ENCODE results near the gene LRRC8E.
"Not testable (repeated sequence)": the region's sequence is repeated elsewhere in the genome, so short reads cannot be mapped to it uniquely, and the experiment has no call there.

Gene LRRC8E

GRCh38 chr19:7857727-7858108 lies 30.6 kb upstream of the LRRC8E start:
- Histone ChIP-seq H2BK120ac (ENCODE audit: low read depth, low read length) (no peak overlapping the region), H3K4ac (ENCODE audit: low read depth, low read length) (no peak overlapping the region), H3K23ac (ENCODE audit: low read length) (no peak overlapping the region), H2AK5ac (ENCODE audit: low read length) (no peak overlapping the region), H3K79me2 (ENCODE audit: control insufficient read depth, insufficient read depth, low read length) (no peaks in the 10 kb centered on the region), H2BK5ac (ENCODE audit: low read length) (no peak overlapping the region), H3K27ac (ENCODE audit: low read depth, low read length) (no peak overlapping the region), H3K4me2 (ENCODE audit: low read length) (no peak overlapping the region), H3K9ac (ENCODE audit: low read length) (no peak overlapping the region), H3K56ac (ENCODE audit: low read length) (peak overlapping the region; percentile 67), H3K18ac (ENCODE audit: low read length) (no peak overlapping the region), H4K5ac (ENCODE audit: low read length) (no peak overlapping the region), H3K79me1 (ENCODE audit: low read length) (no peaks in the 10 kb centered on the region), H2BK15ac (replicated peaks; ENCODE audit: low read depth) (no peak overlapping the region), H3K27me3 (ENCODE audit: insufficient read depth, low read length, poor library complexity) (no peaks in the 10 kb centered on the region), H3K4me3 (ENCODE audit: low read length) (no peak overlapping the region), H3K4me1 (ENCODE audit: control insufficient read depth, low read depth, low read length) (peaks cover 2% of the 10 kb centered on the region), H4K8ac (ENCODE audit: low read depth, low read length) (no peak overlapping the region), H3K36me3 (ENCODE audit: control insufficient read depth, insufficient read depth, low read length) (no peaks in the 10 kb centered on the region)
- no peak for DNase-seq
- WGBS (ENCODE audit: extremely low coverage, insufficient coverage, low lambda C conversion rate), result no CpG with 5 or more reads among the region's 8 CpGs

GRCh38 chr19:7858109-7858770 lies 30.1 kb upstream of the LRRC8E start:
- H3K36me3 ChIP-seq (ENCODE audit: control insufficient read depth, insufficient read depth, low read length), result no peaks in the 10 kb centered on the region
- H3K56ac ChIP-seq (ENCODE audit: low read length), result peak overlapping the region; percentile 67
- peaks cover 2% of the 10 kb centered on the region for H3K4me1 ChIP-seq (ENCODE audit: control insufficient read depth, low read depth, low read length)
- H4K8ac ChIP-seq (ENCODE audit: low read depth, low read length), result no peak overlapping the region
- H3K27ac ChIP-seq (ENCODE audit: low read depth, low read length), result no peak overlapping the region
- no CpG with 5 or more reads among the region's 29 CpGs for WGBS (ENCODE audit: extremely low coverage, insufficient coverage, low lambda C conversion rate)
- no peak overlapping the region for H3K4me3 ChIP-seq (ENCODE audit: low read length)
- peak; percentile 92 for DNase-seq
- no peak overlapping the region for H3K4ac ChIP-seq (ENCODE audit: low read depth, low read length)
- no peak overlapping the region for H3K18ac ChIP-seq (ENCODE audit: low read length)
- no peak overlapping the region for H2BK15ac ChIP-seq (replicated peaks; ENCODE audit: low read depth)
- no peaks in the 10 kb centered on the region for H3K79me2 ChIP-seq (ENCODE audit: control insufficient read depth, insufficient read depth, low read length)
- H3K23ac ChIP-seq (ENCODE audit: low read length), result no peak overlapping the region
- H2AK5ac ChIP-seq (ENCODE audit: low read length), result no peak overlapping the region
- no peak overlapping the region for H4K5ac ChIP-seq (ENCODE audit: low read length)
- peaks cover under 1% of the 10 kb centered on the region for H3K27me3 ChIP-seq (ENCODE audit: insufficient read depth, low read length, poor library complexity)
- H3K4me2 ChIP-seq (ENCODE audit: low read length), result no peak overlapping the region
- H3K79me1 ChIP-seq (ENCODE audit: low read length), result no peaks in the 10 kb centered on the region
- no peak overlapping the region for H2BK120ac ChIP-seq (ENCODE audit: low read depth, low read length)
- no peak overlapping the region for H3K9ac ChIP-seq (ENCODE audit: low read length)
- no peak overlapping the region for H2BK5ac ChIP-seq (ENCODE audit: low read length)

- not testable (repeated sequence) for H2BK120ac ChIP-seq (ENCODE audit: low read depth, low read length); H2AK5ac ChIP-seq (ENCODE audit: low read length); H3K36me3 ChIP-seq (ENCODE audit: control insufficient read depth, insufficient read depth, low read length); H3K79me1 ChIP-seq (ENCODE audit: low read length); H3K4me3 ChIP-seq (ENCODE audit: low read length); DNase-seq; H3K9ac ChIP-seq (ENCODE audit: low read length); H3K4me2 ChIP-seq (ENCODE audit: low read length); H4K8ac ChIP-seq (ENCODE audit: low read depth, low read length); H3K27ac ChIP-seq (ENCODE audit: low read depth, low read length); H3K18ac ChIP-seq (ENCODE audit: low read length); H3K56ac ChIP-seq (ENCODE audit: low read length); H3K4ac ChIP-seq (ENCODE audit: low read depth, low read length); H4K5ac ChIP-seq (ENCODE audit: low read length); H3K79me2 ChIP-seq (ENCODE audit: control insufficient read depth, insufficient read depth, low read length); H3K27me3 ChIP-seq (ENCODE audit: insufficient read depth, low read length, poor library complexity); H2BK5ac ChIP-seq (ENCODE audit: low read length); H3K4me1 ChIP-seq (ENCODE audit: control insufficient read depth, low read depth, low read length); H2BK15ac ChIP-seq (replicated peaks; ENCODE audit: low read depth); H3K23ac ChIP-seq (ENCODE audit: low read length)
- WGBS (ENCODE audit: extremely low coverage, insufficient coverage, low lambda C conversion rate), result no CpG with 5 or more reads among the region's 8 CpGs
Measured at GRCh38 chr19:7859087-7859486, 29.2 kb upstream of the LRRC8E start.

- no peak overlapping the region for H2BK15ac ChIP-seq (replicated peaks; ENCODE audit: low read depth)
- no peaks in the 10 kb centered on the region for H3K79me2 ChIP-seq (ENCODE audit: control insufficient read depth, insufficient read depth, low read length)
- H3K79me1 ChIP-seq (ENCODE audit: low read length), result no peaks in the 10 kb centered on the region
- DNase-seq, result no peak
- H3K27ac ChIP-seq (ENCODE audit: low read depth, low read length), result no peak overlapping the region
- no peak overlapping the region for H3K56ac ChIP-seq (ENCODE audit: low read length)
- H4K8ac ChIP-seq (ENCODE audit: low read depth, low read length), result no peak overlapping the region
- no peak overlapping the region for H3K4me3 ChIP-seq (ENCODE audit: low read length)
- H4K5ac ChIP-seq (ENCODE audit: low read length), result no peak overlapping the region
- WGBS (ENCODE audit: extremely low coverage, insufficient coverage, low lambda C conversion rate), result no CpG with 5 or more reads among the region's 22 CpGs
- H2BK5ac ChIP-seq (ENCODE audit: low read length), result no peak overlapping the region
- H3K9ac ChIP-seq (ENCODE audit: low read length), result no peak overlapping the region
- H3K4ac ChIP-seq (ENCODE audit: low read depth, low read length), result no peak overlapping the region
- peaks cover 2% of the 10 kb centered on the region for H3K4me1 ChIP-seq (ENCODE audit: control insufficient read depth, low read depth, low read length)
- H3K18ac ChIP-seq (ENCODE audit: low read length), result no peak overlapping the region
- no peaks in the 10 kb centered on the region for H3K36me3 ChIP-seq (ENCODE audit: control insufficient read depth, insufficient read depth, low read length)
- H3K4me2 ChIP-seq (ENCODE audit: low read length), result no peak overlapping the region
- no peak overlapping the region for H2AK5ac ChIP-seq (ENCODE audit: low read length)
- H3K27me3 ChIP-seq (ENCODE audit: insufficient read depth, low read length, poor library complexity), result peaks cover 13% of the 10 kb centered on the region
- H2BK120ac ChIP-seq (ENCODE audit: low read depth, low read length), result no peak overlapping the region
- no peak overlapping the region for H3K23ac ChIP-seq (ENCODE audit: low read length)
Measured at GRCh38 chr19:7859831-7860713, 28.2 kb upstream of the LRRC8E start.

GRCh38 chr19:7860714-7861618 lies 27.3 kb upstream of the LRRC8E start:
- Histone ChIP-seq H3K79me1 (ENCODE audit: low read length) (no peaks in the 10 kb centered on the region), H4K8ac (ENCODE audit: low read depth, low read length) (no peak overlapping the region), H2BK15ac (replicated peaks; ENCODE audit: low read depth) (no peak overlapping the region), H3K79me2 (ENCODE audit: control insufficient read depth, insufficient read depth, low read length) (no peaks in the 10 kb centered on the region), H3K27me3 (ENCODE audit: insufficient read depth, low read length, poor library complexity) (peaks cover 13% of the 10 kb centered on the region), H3K36me3 (ENCODE audit: control insufficient read depth, insufficient read depth, low read length) (no peaks in the 10 kb centered on the region), H3K27ac (ENCODE audit: low read depth, low read length) (no peak overlapping the region), H3K4ac (ENCODE audit: low read depth, low read length) (no peak overlapping the region), H3K4me1 (ENCODE audit: control insufficient read depth, low read depth, low read length) (peaks cover 2% of the 10 kb centered on the region), H3K23ac (ENCODE audit: low read length) (no peak overlapping the region), H3K9ac (ENCODE audit: low read length) (no peak overlapping the region), H3K56ac (ENCODE audit: low read length) (no peak overlapping the region), H3K4me3 (ENCODE audit: low read length) (no peak overlapping the region), H3K4me2 (ENCODE audit: low read length) (no peak overlapping the region), H2BK5ac (ENCODE audit: low read length) (no peak overlapping the region), H3K18ac (ENCODE audit: low read length) (no peak overlapping the region), H4K5ac (ENCODE audit: low read length) (no peak overlapping the region), H2AK5ac (ENCODE audit: low read length) (no peak overlapping the region), H2BK120ac (ENCODE audit: low read depth, low read length) (no peak overlapping the region)
- no peak for DNase-seq
- no CpG with 5 or more reads among the region's 14 CpGs for WGBS (ENCODE audit: extremely low coverage, insufficient coverage, low lambda C conversion rate)
